Neutrophil (primary cell): ENCODE measurements around the gene QRFP.

Source experiments
- H3K27ac ChIP-seq: fragments of 200-600 bp; sonication (generic); 2 replicates; pipeline ENCODE4 v1.5.1; 2016; ENCODE audit warnings: mild to moderate bottlenecking, moderate library complexity
- H3K27me3 ChIP-seq: fragments of 200-600 bp; sonication (generic); 2 replicates; pipeline ENCODE4 v1.6.0; 2016; ENCODE audit warnings: mild to moderate bottlenecking
- H3K36me3 ChIP-seq: fragments of 200-600 bp; sonication (generic); 2 replicates; pipeline ENCODE4 v1.5.1; 2017
- H3K4me1 ChIP-seq, 2 experiments: fragments of 200-600 bp in 1 of 2; sonication (generic) in 1 of 2; 1 replicate in 1 of 2; 2 replicates in 1 of 2; pipeline versions ENCODE4 v1.5.1 to v1.6.1; 2013 to 2016; ENCODE audit warnings: low read depth in 1 of 2, low read length in 1 of 2, mild to moderate bottlenecking in 1 of 2, moderate library complexity in 1 of 2; ENCODE audit not compliant: control insufficient read depth in 1 of 2, insufficient read depth in 1 of 2
- H3K4me3 ChIP-seq, 2 experiments: fragments of 200-600 bp in 1 of 2; sonication (generic) in 1 of 2; 1 replicate in 1 of 2; 2 replicates in 1 of 2; pipeline ENCODE4 v1.5.1; 2013 to 2016; ENCODE audit warnings: low read depth in 1 of 2, low read length in 1 of 2, mild to moderate bottlenecking in 1 of 2, moderate library complexity in 1 of 2
- H3K9me3 ChIP-seq: fragments of 200-600 bp; sonication (generic); 2 replicates; pipeline ENCODE4 v1.5.1; 2016
- CTCF ChIP-seq: fragments of 200-600 bp; sonication (generic); IDR thresholded peaks from 2 replicates; pipeline ENCODE4 v1.5.1; 2016; ENCODE audit warnings: antibody characterized with exemption

QRFP gene

GRCh38 chr9:130877300-130877699, 19.3 kb downstream of the QRFP start:
- TF ChIP-seq CTCF, result no peak
- no peak overlapping the region for H3K27ac ChIP-seq
- H3K9me3 ChIP-seq, result no peaks in the 10 kb centered on the region
- no peaks in the 10 kb centered on the region for H3K27me3 ChIP-seq
- H3K36me3 ChIP-seq, result peaks cover 70% of the 10 kb centered on the region
- no peak overlapping the region for H3K4me3 ChIP-seq
- H3K4me1 ChIP-seq, result no peaks in the 10 kb centered on the region

- no peak for TF ChIP-seq CTCF
- H3K9me3 ChIP-seq, result no peaks in the 10 kb centered on the region
- H3K36me3 ChIP-seq, result peaks cover 56% of the 10 kb centered on the region
- no peaks in the 10 kb centered on the region for H3K27me3 ChIP-seq
- no peak overlapping the region for H3K4me3 ChIP-seq
- H3K4me1 ChIP-seq, result no peaks in the 10 kb centered on the region
- no peak overlapping the region for H3K27ac ChIP-seq
These were observed 21.8 kb downstream of the QRFP start for GRCh38 chr9:130874783-130875182.

GRCh38 chr9:130873966-130874365, 22.6 kb downstream of the QRFP start:
- no peaks in the 10 kb centered on the region for H3K4me1 ChIP-seq
- peaks cover 48% of the 10 kb centered on the region for H3K36me3 ChIP-seq
- no peaks in the 10 kb centered on the region for H3K27me3 ChIP-seq
- no peaks in the 10 kb centered on the region for H3K9me3 ChIP-seq
- no peak for TF ChIP-seq CTCF
- no peak overlapping the region for H3K27ac ChIP-seq
- no peak overlapping the region for H3K4me3 ChIP-seq

- no peaks in the 10 kb centered on the region for H3K27me3 ChIP-seq
- no peak overlapping the region for H3K27ac ChIP-seq
- no peaks in the 10 kb centered on the region for H3K4me1 ChIP-seq
- H3K9me3 ChIP-seq, result no peaks in the 10 kb centered on the region
- H3K36me3 ChIP-seq, result peaks cover 41% of the 10 kb centered on the region
- no peak for TF ChIP-seq CTCF
- no peak overlapping the region for H3K4me3 ChIP-seq
These were observed 23.6 kb downstream of the QRFP start for GRCh38 chr9:130872912-130873503.

- Histone ChIP-seq H3K36me3 (peaks cover 41% of the 10 kb centered on the region), H3K4me3 (no peak overlapping the region), H3K27me3 (no peaks in the 10 kb centered on the region), H3K4me1 (no peaks in the 10 kb centered on the region), H3K27ac (no peak overlapping the region), H3K9me3 (no peaks in the 10 kb centered on the region)
- TF ChIP-seq CTCF, result no peak
These were observed 24.1 kb downstream of the QRFP start for GRCh38 chr9:130872508-130872907.

GRCh38 chr9:130872093-130872492, 24.5 kb downstream of the QRFP start:
- H3K4me1 ChIP-seq, result no peaks in the 10 kb centered on the region
- no peak overlapping the region for H3K4me3 ChIP-seq
- H3K27ac ChIP-seq, result no peak overlapping the region
- TF ChIP-seq CTCF, result no peak
- H3K27me3 ChIP-seq, result no peaks in the 10 kb centered on the region
- H3K9me3 ChIP-seq, result no peaks in the 10 kb centered on the region
- peaks cover 41% of the 10 kb centered on the region for H3K36me3 ChIP-seq
